Glutamatergic neuron (in vitro differentiated cells): ENCODE data around the gene LHB. TPM values are rescaled to one million over a fixed set of nuclear protein-coding genes. Genes with fewer than 3 reads are reported as not detected.
A peak's percentile ranks its signal among the peaks of the same experiment; 100 is the strongest.

Experiments
- DNase-seq: peaks from one replicate; pipeline ENCODE4 v3.0.0; 2022
- H3K27ac Mint-ChIP-seq: one replicate; pipeline ENCODE4 v1.8.0; 2020; ENCODE audit warnings: mild to moderate bottlenecking, mixed read lengths, inconsistent platforms; ENCODE audit not compliant: unreplicated experiment
- H3K27me3 Mint-ChIP-seq: one replicate; pipeline ENCODE4 v1.8.0; 2020; ENCODE audit warnings: mild to moderate bottlenecking, moderate library complexity, mixed read lengths, inconsistent platforms; ENCODE audit not compliant: unreplicated experiment
- H3K36me3 Mint-ChIP-seq: one replicate; pipeline ENCODE4 v1.8.0; 2020; ENCODE audit warnings: mild to moderate bottlenecking, mixed read lengths, inconsistent platforms; ENCODE audit not compliant: unreplicated experiment
- H3K4me1 Mint-ChIP-seq: one replicate; pipeline ENCODE4 v1.8.0; 2020; ENCODE audit warnings: mild to moderate bottlenecking, low read depth, mixed read lengths, inconsistent platforms; ENCODE audit not compliant: unreplicated experiment
- H3K4me3 Mint-ChIP-seq: one replicate; pipeline ENCODE4 v1.8.0; 2020; ENCODE audit warnings: mild to moderate bottlenecking, mixed read lengths, inconsistent platforms; ENCODE audit not compliant: unreplicated experiment
- H3K9me3 Mint-ChIP-seq: one replicate; pipeline ENCODE4 v1.8.0; 2020; ENCODE audit warnings: mild to moderate bottlenecking, moderate library complexity, mixed read lengths, inconsistent platforms; ENCODE audit not compliant: unreplicated experiment
- long read RNA-seq: library from polyadenylated mRNA; unstranded; transcript quantifications from one replicate; pipeline ENCODE4 v2.0.0, GENCODE V29; 2020; ENCODE audit not compliant: unreplicated experiment
- total RNA-seq: library from RNA; stranded (reverse); fragmentation: NEBNext Ultra II Directional; extraction: Animal tissue kit (Norgen Biotek cat#: 25700); gene quantifications from one replicate; pipeline ENCODE4 v1.2.1, GENCODE V29; 2021; ENCODE audit not compliant: unreplicated experiment
- TF ChIP-seq, protein P1 (sequence below): fragments of 200-600 bp; sonication (generic); IDR thresholded peaks from one replicate; pipeline ENCODE4 v1.5.0; 2021; ENCODE audit not compliant: partially characterized antibody, unreplicated experiment

LHB gene
- total RNA-seq = not detected
- long read RNA-seq = 0 reads

DNA sequence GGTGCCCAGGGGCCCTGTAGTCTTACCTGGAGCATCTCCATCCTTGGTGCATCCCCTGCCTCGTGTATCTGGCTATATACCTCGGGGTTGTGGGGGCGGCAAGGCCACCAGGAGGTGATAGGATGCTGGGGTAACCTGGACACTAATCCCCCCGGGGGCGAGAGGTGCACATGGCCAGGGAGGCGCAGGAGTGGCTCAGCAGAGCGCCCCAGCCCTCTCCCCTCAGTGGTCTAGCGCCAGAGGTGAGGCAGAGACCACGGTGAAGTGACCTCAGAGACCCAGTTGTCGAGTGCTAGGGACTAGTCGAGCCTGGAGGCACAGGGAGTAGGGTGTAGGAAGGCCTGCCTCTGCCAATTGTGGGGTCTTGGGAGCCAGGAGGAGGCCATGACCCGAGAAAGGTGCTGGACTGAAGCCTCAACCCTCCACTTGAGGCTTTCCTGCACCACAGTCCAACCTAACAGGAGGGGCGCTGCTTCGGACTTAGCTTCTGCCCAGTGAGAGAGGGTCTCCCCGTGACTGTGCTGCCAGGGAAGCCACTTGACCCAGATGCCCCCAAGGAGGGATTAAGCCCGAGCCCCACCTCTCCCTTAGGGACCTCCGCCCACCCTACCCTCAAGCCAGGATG is at the start of gene LHB:
TSS of gene LHB (minus strand) at position 51 of the 625 bp plus-strand sequence. CDS start at position 41, 10 bp downstream.
- H3K27me3 Mint-ChIP-seq = peaks cover 15% of the 10 kb centered on the region
- DNase-seq = no peak
- H3K27ac Mint-ChIP-seq = no peak within 1 kb of the TSS
- TF ChIP-seq, protein P1, sequence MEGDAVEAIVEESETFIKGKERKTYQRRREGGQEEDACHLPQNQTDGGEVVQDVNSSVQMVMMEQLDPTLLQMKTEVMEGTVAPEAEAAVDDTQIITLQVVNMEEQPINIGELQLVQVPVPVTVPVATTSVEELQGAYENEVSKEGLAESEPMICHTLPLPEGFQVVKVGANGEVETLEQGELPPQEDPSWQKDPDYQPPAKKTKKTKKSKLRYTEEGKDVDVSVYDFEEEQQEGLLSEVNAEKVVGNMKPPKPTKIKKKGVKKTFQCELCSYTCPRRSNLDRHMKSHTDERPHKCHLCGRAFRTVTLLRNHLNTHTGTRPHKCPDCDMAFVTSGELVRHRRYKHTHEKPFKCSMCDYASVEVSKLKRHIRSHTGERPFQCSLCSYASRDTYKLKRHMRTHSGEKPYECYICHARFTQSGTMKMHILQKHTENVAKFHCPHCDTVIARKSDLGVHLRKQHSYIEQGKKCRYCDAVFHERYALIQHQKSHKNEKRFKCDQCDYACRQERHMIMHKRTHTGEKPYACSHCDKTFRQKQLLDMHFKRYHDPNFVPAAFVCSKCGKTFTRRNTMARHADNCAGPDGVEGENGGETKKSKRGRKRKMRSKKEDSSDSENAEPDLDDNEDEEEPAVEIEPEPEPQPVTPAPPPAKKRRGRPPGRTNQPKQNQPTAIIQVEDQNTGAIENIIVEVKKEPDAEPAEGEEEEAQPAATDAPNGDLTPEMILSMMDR = no peak
- H3K4me1 Mint-ChIP-seq = peaks cover 3% of the 10 kb centered on the region
- H3K9me3 Mint-ChIP-seq = no peaks in the 10 kb centered on the region
- no peaks in the 10 kb centered on the region for H3K36me3 Mint-ChIP-seq
- no peak within 1 kb of the TSS for H3K4me3 Mint-ChIP-seq

DNA sequence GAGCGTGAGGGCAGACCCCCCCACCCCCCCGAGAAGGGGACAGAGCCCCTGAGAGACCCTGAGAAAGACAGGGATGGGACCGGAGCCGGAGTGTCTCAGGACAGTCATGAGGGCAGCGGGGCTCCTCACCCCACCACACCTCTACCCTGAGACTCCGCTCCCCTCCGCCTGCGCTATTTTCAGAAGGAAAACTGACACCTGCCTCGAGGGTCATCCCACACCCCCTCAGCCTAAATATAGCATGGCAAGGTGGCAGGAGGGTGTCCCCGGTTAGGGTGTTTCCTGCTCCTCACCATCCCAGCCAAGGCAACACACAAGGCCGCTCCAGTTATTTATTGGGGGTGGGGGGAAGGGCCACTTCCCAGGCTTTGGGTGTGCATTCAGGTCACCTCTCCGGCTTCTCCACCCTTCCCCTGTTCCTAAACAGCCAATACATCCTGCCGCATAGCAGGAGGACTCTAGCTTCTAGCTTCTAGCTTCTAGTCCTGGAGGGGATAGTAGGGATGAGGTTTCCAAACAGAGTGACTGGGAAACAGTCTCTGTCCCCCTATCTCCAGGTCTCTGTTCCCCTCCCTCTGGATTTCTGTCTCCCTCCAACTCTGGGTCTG is 49.1 kb upstream of the LHB start:
- H3K4me3 Mint-ChIP-seq = peak overlapping the region; percentile 15
- DNase-seq = no peak

DNA sequence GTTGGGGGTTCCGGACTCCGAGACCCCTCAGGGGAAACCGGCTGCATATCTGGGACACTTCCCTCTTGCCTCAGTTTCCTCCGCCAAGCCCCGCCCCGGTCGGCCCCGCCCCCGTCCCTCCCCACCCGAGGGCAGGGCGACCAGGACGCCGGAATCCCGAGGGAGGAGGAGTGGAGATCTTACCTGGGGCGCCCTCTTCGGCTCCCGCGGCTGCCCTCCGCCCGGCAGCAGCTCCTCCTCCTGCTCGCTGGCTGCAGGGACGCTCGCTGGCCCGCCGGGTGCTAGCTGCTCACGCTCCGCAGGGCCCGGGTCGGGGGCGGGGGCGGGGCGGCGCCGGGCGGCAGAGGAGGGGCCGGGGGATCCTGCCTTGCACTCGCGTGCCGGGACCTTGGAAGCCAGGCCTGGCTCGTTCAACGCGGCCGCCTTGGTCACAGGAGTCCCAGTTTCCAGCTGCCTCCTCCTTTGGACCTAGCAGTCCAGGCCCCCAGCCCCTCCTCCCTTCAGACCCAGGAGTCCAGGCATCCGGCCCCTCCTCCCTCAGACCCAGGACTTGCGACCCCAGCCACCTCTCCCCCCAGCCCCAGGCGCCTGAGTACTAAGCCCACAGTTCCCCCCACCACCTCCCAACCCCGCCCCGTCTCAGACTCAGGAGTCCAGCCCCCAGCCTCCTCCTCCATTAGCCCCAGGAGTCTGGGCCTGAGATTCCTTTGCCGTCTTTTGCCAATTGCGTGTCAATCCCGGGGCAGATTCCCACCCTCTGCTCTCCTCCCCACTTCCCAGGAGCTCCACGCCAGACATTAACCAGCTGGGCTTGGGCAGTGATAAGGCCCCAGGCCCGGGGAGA is 48.1 kb upstream of the LHB start, which contains the start of gene NTF4:
TSS of gene NTF4 (minus strand) at position 51 of the 844 bp plus-strand sequence. CDS start 2,821 bp downstream, outside the sequence.
- H3K36me3 Mint-ChIP-seq = peaks cover 5% of the 10 kb centered on the region
- TF ChIP-seq, protein P1 = no peak
- H3K4me1 Mint-ChIP-seq = peaks cover 12% of the 10 kb centered on the region
- peak within 1 kb of the TSS; percentile 49 for H3K4me3 Mint-ChIP-seq
- H3K9me3 Mint-ChIP-seq = no peaks in the 10 kb centered on the region
- peak; percentile 74 for DNase-seq
- H3K27me3 Mint-ChIP-seq = peaks cover 11% of the 10 kb centered on the region
- no peak within 1 kb of the TSS for H3K27ac Mint-ChIP-seq

More for the DNA sequence above, 49.1 kb upstream of the LHB start:
- H3K9me3 Mint-ChIP-seq = no peaks in the 10 kb centered on the region
- H3K27ac Mint-ChIP-seq = no peak overlapping the region
- TF ChIP-seq, protein P1 = no peak
- peaks cover 12% of the 10 kb centered on the region for H3K4me1 Mint-ChIP-seq
- peaks cover 10% of the 10 kb centered on the region for H3K27me3 Mint-ChIP-seq
- peaks cover 11% of the 10 kb centered on the region for H3K36me3 Mint-ChIP-seq

DNA sequence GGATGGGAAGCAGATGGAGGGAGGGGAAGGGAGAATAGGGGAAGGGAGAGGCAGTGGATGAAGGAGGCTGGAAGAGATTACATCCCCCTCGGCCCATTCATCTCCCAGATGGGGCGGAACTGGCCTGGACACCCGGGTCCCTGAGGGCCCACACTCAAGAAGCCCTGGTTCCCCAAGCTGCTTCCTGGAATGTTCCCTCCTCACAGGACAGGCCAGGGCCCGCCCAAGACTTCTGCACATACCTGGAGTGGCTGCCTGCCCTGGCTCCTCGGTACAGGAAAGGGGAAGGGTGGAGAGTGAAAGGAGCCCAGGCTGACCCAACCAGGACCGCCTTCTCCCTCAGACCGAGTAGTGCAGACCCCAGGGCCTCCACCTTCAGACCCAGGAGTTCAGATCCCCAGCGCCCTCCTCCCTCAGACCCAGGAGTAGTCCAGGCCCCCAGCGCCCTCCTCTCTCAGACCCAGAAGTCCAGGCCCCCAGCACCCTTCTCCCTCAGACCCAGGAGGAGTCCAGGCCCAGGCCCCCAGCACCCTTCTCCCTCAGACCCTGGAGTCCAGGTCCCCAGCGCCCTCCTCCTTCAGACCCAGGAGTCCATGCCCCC is 47.2 kb upstream of the LHB start:
- no peak overlapping the region for H3K27ac Mint-ChIP-seq
- H3K9me3 Mint-ChIP-seq = no peaks in the 10 kb centered on the region
- TF ChIP-seq, protein P1 = no peak
- peaks cover 5% of the 10 kb centered on the region for H3K36me3 Mint-ChIP-seq
- H3K4me1 Mint-ChIP-seq = peaks cover 12% of the 10 kb centered on the region
- H3K27me3 Mint-ChIP-seq = peaks cover 9% of the 10 kb centered on the region
- no peak for DNase-seq
- peak overlapping the region; percentile 49 for H3K4me3 Mint-ChIP-seq
